HG03439 (cell line): ENCODE results near the gene ZSCAN5A.
"Not testable (repeated sequence)": the region's sequence is repeated elsewhere in the genome, so short reads cannot be mapped to it uniquely, and the experiment has no call there.

Experiments
- ATAC-seq: cut with Tn5 transposase; IDR thresholded peaks from one replicate; pipeline ENCODE4 v1.9.1; 2021; ENCODE audit warnings: mild to moderate bottlenecking, moderate library complexity; ENCODE audit not compliant: unreplicated experiment

The ZSCAN5A gene

GRCh38 chr19:56217039-56217949 is 97.3 kb downstream of the ZSCAN5A start:
- ATAC-seq, result no peak

GRCh38 chr19:56211718-56212117 is 102.9 kb downstream of the ZSCAN5A start:
- no peak for ATAC-seq

GRCh38 chr19:56210036-56210435 is 104.6 kb downstream of the ZSCAN5A start:
- ATAC-seq, result not testable (repeated sequence)

- ATAC-seq, result no peak
Observed at GRCh38 chr19:56209091-56209490, 105.5 kb downstream of the ZSCAN5A start.

- ATAC-seq, result not testable (repeated sequence)
Observed at GRCh38 chr19:56207581-56207980, 107.1 kb downstream of the ZSCAN5A start.

- no peak for ATAC-seq
Observed at GRCh38 chr19:56201973-56202372, 112.7 kb downstream of the ZSCAN5A start, which contains the start of gene ZSCAN5C. TSS of gene ZSCAN5C (plus strand) at chr19:56202273. CDS start at chr19:56205914, 3,641 bp downstream.

GRCh38 chr19:56199687-56200086 is 115.0 kb downstream of the ZSCAN5A start:
- ATAC-seq, result no peak

GRCh38 chr19:56197646-56198045 is 117.0 kb downstream of the ZSCAN5A start, which contains the start of gene ZSCAN5B:
TSS of gene ZSCAN5B (minus strand) at chr19:56197783. CDS start at chr19:56193052, 4,731 bp downstream.
- not testable (repeated sequence) for ATAC-seq

- no peak for ATAC-seq
Observed at GRCh38 chr19:56193981-56194640, 120.5 kb downstream of the ZSCAN5A start.

GRCh38 chr19:56191711-56192110 is 122.9 kb downstream of the ZSCAN5A start:
- ATAC-seq, result no peak

- ATAC-seq, result no peak
Observed at GRCh38 chr19:56191115-56191514, 123.5 kb downstream of the ZSCAN5A start.

GRCh38 chr19:56189785-56190184 is 124.9 kb downstream of the ZSCAN5A start:
- ATAC-seq, result no peak

GRCh38 chr19:56177564-56178243 is 136.9 kb downstream of the ZSCAN5A start:
- ATAC-seq, result no peak

- ATAC-seq, result no peak
Observed at GRCh38 chr19:56176881-56177280, 137.8 kb downstream of the ZSCAN5A start.

- ATAC-seq, result not testable (repeated sequence)
Observed at GRCh38 chr19:56176310-56176709, 138.3 kb downstream of the ZSCAN5A start.

GRCh38 chr19:56175861-56176307 is 138.8 kb downstream of the ZSCAN5A start, which contains the start of gene GALP:
TSS of gene GALP (plus strand) at chr19:56176008. CDS start at chr19:56177109, 1,101 bp downstream.
- ATAC-seq, result not testable (repeated sequence)

- no peak for ATAC-seq
Observed at GRCh38 chr19:56174550-56174949, 140.1 kb downstream of the ZSCAN5A start.

GRCh38 chr19:56174086-56174485 is 140.6 kb downstream of the ZSCAN5A start:
- no peak for ATAC-seq
